ENCODE measurements around the gene UBR4.

Gene UBR4

GRCh38 chr1:19209439-19209989 lies 552 bp downstream of the UBR4 start:
- Histone ChIP-seq H3K23ac (ENCODE audit: low read length in 2 of 2) (peak overlapping the region in 1 of 2 experiments; percentile 93), H3K4me2 (ENCODE audit: low read length, poor library complexity, severe bottlenecking) (peak overlapping the region; percentile 93), H2AK5ac (ENCODE audit: low read length, severe bottlenecking) (peak overlapping the region; percentile 9), H4K8ac (ENCODE audit: low read length) (peak overlapping the region; percentile 70), H3K4ac (ENCODE audit: low read depth in 1 of 2, low read length in 2 of 2) (peak overlapping the region; percentile 79 to 95), H2BK5ac (ENCODE audit: low read depth, low read length, poor library complexity, severe bottlenecking) (peak overlapping the region; percentile 88), H3K14ac (ENCODE audit: low read length in 2 of 2) (peak overlapping the region; percentile 9 to 11), H4K91ac (ENCODE audit: low read length) (peak overlapping the region; percentile 82), H3K36me3 (ENCODE audit: control insufficient read depth in 1 of 2, insufficient read depth in 2 of 2, low read depth in 1 of 2, low read length in 2 of 2) (peaks cover 0 to 15% of the 10 kb centered on the region in 2 experiments), H3K27me3 (ENCODE audit: control insufficient read depth in 1 of 2, insufficient read depth in 1 of 2, low read length in 2 of 2) (no peaks in the 10 kb centered on the region), H2BK120ac (ENCODE audit: low read depth, low read length) (peak overlapping the region; percentile 93), H2BK12ac (ENCODE audit: low read length in 2 of 2) (no peak overlapping the region), H3K9me3 (ENCODE audit: control insufficient read depth, low read length) (no peaks in the 10 kb centered on the region), H3K27ac (ENCODE audit: low read length, poor library complexity, severe bottlenecking) (peak overlapping the region; percentile 78), H3K18ac (ENCODE audit: low read depth in 1 of 2, low read length in 2 of 2) (peak overlapping the region; percentile 83 to 99), H3K4me3 (ENCODE audit: insufficient read depth in 1 of 2, low read depth in 1 of 2, low read length in 2 of 2) (peak overlapping the region; percentile 98 to 100), H3K4me1 (ENCODE audit: control insufficient read depth, insufficient read depth, low read depth, low read length) (peaks cover 8% of the 10 kb centered on the region), H2BK15ac (ENCODE audit: low read depth, poor library complexity, severe bottlenecking) (peak overlapping the region; percentile 44), H2AFZ (ENCODE audit: low read depth, low read length) (peak overlapping the region; percentile 89), H3K79me1 (replicated peaks; ENCODE audit: low read length, poor library complexity, severe bottlenecking) (peaks cover under 1% of the 10 kb centered on the region), H3K9ac (ENCODE audit: low read length) (peak overlapping the region; percentile 99)
- WGBS, result 0% methylated on average over 19 of the region's 28 CpGs
- DNase-seq, result peak; percentile 73

- peaks cover 8% of the 10 kb centered on the region for H3K4me1 ChIP-seq (ENCODE audit: control insufficient read depth, insufficient read depth, low read depth, low read length)
- no peak overlapping the region for H2AFZ ChIP-seq (ENCODE audit: low read depth, low read length)
- H3K23ac ChIP-seq (ENCODE audit: low read length in 2 of 2), result no peak overlapping the region
- no peak overlapping the region for H2AK5ac ChIP-seq (ENCODE audit: low read length, severe bottlenecking)
- no peak overlapping the region for H3K14ac ChIP-seq (ENCODE audit: low read length in 2 of 2)
- peak; percentile 83 for DNase-seq
- H2BK12ac ChIP-seq (ENCODE audit: low read length in 2 of 2), result no peak overlapping the region
- H3K4ac ChIP-seq (ENCODE audit: low read depth in 1 of 2, low read length in 2 of 2), result peak overlapping the region in 1 of 2 experiments; percentile 17
- peak overlapping the region; percentile 99 for H3K9ac ChIP-seq (ENCODE audit: low read length)
- peaks cover 0 to 12% of the 10 kb centered on the region in 2 experiments for H3K36me3 ChIP-seq (ENCODE audit: control insufficient read depth in 1 of 2, insufficient read depth in 2 of 2, low read depth in 1 of 2, low read length in 2 of 2)
- peak overlapping the region in 1 of 2 experiments; percentile 100 for H3K4me3 ChIP-seq (ENCODE audit: insufficient read depth in 1 of 2, low read depth in 1 of 2, low read length in 2 of 2)
- no peak overlapping the region for H2BK15ac ChIP-seq (ENCODE audit: low read depth, poor library complexity, severe bottlenecking)
- peak overlapping the region; percentile 88 for H2BK5ac ChIP-seq (ENCODE audit: low read depth, low read length, poor library complexity, severe bottlenecking)
- H3K79me1 ChIP-seq (replicated peaks; ENCODE audit: low read length, poor library complexity, severe bottlenecking), result no peaks in the 10 kb centered on the region
- no peaks in the 10 kb centered on the region for H3K9me3 ChIP-seq (ENCODE audit: control insufficient read depth, low read length)
- H4K8ac ChIP-seq (ENCODE audit: low read length), result no peak overlapping the region
- WGBS, result 9% methylated on average over 3 of the region's 8 CpGs
- no peak overlapping the region for H4K91ac ChIP-seq (ENCODE audit: low read length)
- H3K18ac ChIP-seq (ENCODE audit: low read depth in 1 of 2, low read length in 2 of 2), result peak overlapping the region in 1 of 2 experiments; percentile 33
- H2BK120ac ChIP-seq (ENCODE audit: low read depth, low read length), result no peak overlapping the region
- H3K27ac ChIP-seq (ENCODE audit: low read length, poor library complexity, severe bottlenecking), result peak overlapping the region; percentile 78
- H3K4me2 ChIP-seq (ENCODE audit: low read length, poor library complexity, severe bottlenecking), result peak overlapping the region; percentile 93
- no peaks in the 10 kb centered on the region for H3K27me3 ChIP-seq (ENCODE audit: control insufficient read depth in 1 of 2, insufficient read depth in 1 of 2, low read length in 2 of 2)
Observed at GRCh38 chr1:19208710-19209438, 1.2 kb downstream of the UBR4 start.

DNA sequence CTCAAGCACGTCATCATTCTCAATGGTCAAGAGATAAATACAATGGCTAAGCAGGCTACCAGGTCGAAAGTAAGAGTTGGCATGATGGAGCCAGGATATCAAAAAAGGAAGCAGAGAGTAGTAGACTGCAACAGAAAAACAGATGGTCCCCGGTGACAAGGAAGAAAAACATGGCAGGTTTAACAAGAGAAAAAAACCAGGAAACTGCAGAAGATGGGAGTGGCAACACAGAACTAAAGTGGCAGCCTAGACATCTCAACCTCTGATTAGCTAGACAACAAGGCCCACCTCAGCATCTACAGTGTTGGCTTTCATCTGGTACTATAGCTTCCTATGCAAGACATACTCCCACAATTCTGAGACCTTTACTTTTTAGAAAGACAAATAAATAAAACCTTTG lies 3.1 kb downstream of the UBR4 start:
- Histone ChIP-seq H3K4me3 (ENCODE audit: insufficient read depth in 1 of 2, low read depth in 1 of 2, low read length in 2 of 2) (no peak overlapping the region), H2BK5ac (ENCODE audit: low read depth, low read length, poor library complexity, severe bottlenecking) (no peak overlapping the region), H3K23ac (ENCODE audit: low read length in 2 of 2) (no peak overlapping the region), H3K9ac (ENCODE audit: low read length) (no peak overlapping the region), H3K4ac (ENCODE audit: low read depth in 1 of 2, low read length in 2 of 2) (no peak overlapping the region), H3K79me1 (replicated peaks; ENCODE audit: low read length, poor library complexity, severe bottlenecking) (no peaks in the 10 kb centered on the region), H2BK15ac (ENCODE audit: low read depth, poor library complexity, severe bottlenecking) (no peak overlapping the region), H4K8ac (ENCODE audit: low read length) (no peak overlapping the region), H3K4me1 (ENCODE audit: control insufficient read depth, insufficient read depth, low read depth, low read length) (peaks cover 11% of the 10 kb centered on the region), H2BK12ac (ENCODE audit: low read length in 2 of 2) (no peak overlapping the region), H2BK120ac (ENCODE audit: low read depth, low read length) (no peak overlapping the region), H2AFZ (ENCODE audit: low read depth, low read length) (no peak overlapping the region), H4K91ac (ENCODE audit: low read length) (no peak overlapping the region), H3K27ac (ENCODE audit: low read length, poor library complexity, severe bottlenecking) (no peak overlapping the region), H3K27me3 (ENCODE audit: control insufficient read depth in 1 of 2, insufficient read depth in 1 of 2, low read length in 2 of 2) (no peaks in the 10 kb centered on the region), H3K18ac (ENCODE audit: low read depth in 1 of 2, low read length in 2 of 2) (no peak overlapping the region), H3K14ac (ENCODE audit: low read length in 2 of 2) (no peak overlapping the region), H3K9me3 (ENCODE audit: control insufficient read depth, low read length) (no peaks in the 10 kb centered on the region), H3K36me3 (ENCODE audit: control insufficient read depth in 1 of 2, insufficient read depth in 2 of 2, low read depth in 1 of 2, low read length in 2 of 2) (no peaks in the 10 kb centered on the region), H3K4me2 (ENCODE audit: low read length, poor library complexity, severe bottlenecking) (no peak overlapping the region), H2AK5ac (ENCODE audit: low read length, severe bottlenecking) (no peak overlapping the region)
- WGBS, result 99% methylated on average over 3 of the region's 3 CpGs
- no peak for DNase-seq

GRCh38 chr1:19205845-19206244 lies 4.2 kb downstream of the UBR4 start:
- no peak overlapping the region for H4K8ac ChIP-seq (ENCODE audit: low read length)
- H2BK120ac ChIP-seq (ENCODE audit: low read depth, low read length), result no peak overlapping the region
- no peak overlapping the region for H2BK12ac ChIP-seq (ENCODE audit: low read length in 2 of 2)
- peaks cover 0 to 9% of the 10 kb centered on the region in 2 experiments for H3K36me3 ChIP-seq (ENCODE audit: control insufficient read depth in 1 of 2, insufficient read depth in 2 of 2, low read depth in 1 of 2, low read length in 2 of 2)
- H3K4me1 ChIP-seq (ENCODE audit: control insufficient read depth, insufficient read depth, low read depth, low read length), result peaks cover 7% of the 10 kb centered on the region
- no peak overlapping the region for H3K14ac ChIP-seq (ENCODE audit: low read length in 2 of 2)
- no peaks in the 10 kb centered on the region for H3K27me3 ChIP-seq (ENCODE audit: control insufficient read depth in 1 of 2, insufficient read depth in 1 of 2, low read length in 2 of 2)
- no peak overlapping the region for H3K4ac ChIP-seq (ENCODE audit: low read depth in 1 of 2, low read length in 2 of 2)
- H3K9me3 ChIP-seq (ENCODE audit: control insufficient read depth, low read length), result no peaks in the 10 kb centered on the region
- H2BK5ac ChIP-seq (ENCODE audit: low read depth, low read length, poor library complexity, severe bottlenecking), result no peak overlapping the region
- H3K18ac ChIP-seq (ENCODE audit: low read depth in 1 of 2, low read length in 2 of 2), result no peak overlapping the region
- peak overlapping the region in 1 of 2 experiments; percentile 60 for H3K23ac ChIP-seq (ENCODE audit: low read length in 2 of 2)
- no peak overlapping the region for H3K4me2 ChIP-seq (ENCODE audit: low read length, poor library complexity, severe bottlenecking)
- no peak overlapping the region for H2BK15ac ChIP-seq (ENCODE audit: low read depth, poor library complexity, severe bottlenecking)
- WGBS, result 90% methylated on average over 3 of the region's 5 CpGs
- no peak overlapping the region for H3K27ac ChIP-seq (ENCODE audit: low read length, poor library complexity, severe bottlenecking)
- H2AFZ ChIP-seq (ENCODE audit: low read depth, low read length), result no peak overlapping the region
- H2AK5ac ChIP-seq (ENCODE audit: low read length, severe bottlenecking), result no peak overlapping the region
- no peak for DNase-seq
- H4K91ac ChIP-seq (ENCODE audit: low read length), result no peak overlapping the region
- no peak overlapping the region for H3K4me3 ChIP-seq (ENCODE audit: insufficient read depth in 1 of 2, low read depth in 1 of 2, low read length in 2 of 2)
- no peak overlapping the region for H3K9ac ChIP-seq (ENCODE audit: low read length)
- peaks cover 2% of the 10 kb centered on the region for H3K79me1 ChIP-seq (replicated peaks; ENCODE audit: low read length, poor library complexity, severe bottlenecking)

All from mesenchymal stem cell (in vitro differentiated cells and primary cell).